HepG2 (cell line): ENCODE data around the gene ZNF384. TPM values are rescaled to one million over a fixed set of nuclear protein-coding genes. Genes with fewer than 3 reads are reported as not detected.

Experiments used
- DNMT3B ChIP-seq: conservative IDR thresholded peaks from 2 replicates; pipeline ENCODE4 v1.6.1; 2016; ENCODE audit warnings: missing biosample characterization, control low read depth
- ESRRA ChIP-seq: sonication (generic); formaldehyde crosslinking; IDR thresholded peaks from 2 replicates; pipeline ENCODE4 v1.5.1; 2020; ENCODE audit warnings: mild to moderate bottlenecking, low read depth, missing genetic modification reagents
- FOXC1 ChIP-seq: sonication (generic); formaldehyde crosslinking; IDR thresholded peaks from 2 replicates; pipeline ENCODE4 v1.8.0; 2022; ENCODE audit warnings: mild to moderate bottlenecking, missing genetic modification reagents, borderline replicate concordance
- GTF2F1 ChIP-seq: fragments of 150-350 bp; IDR thresholded peaks from 2 replicates; pipeline ENCODE4 v1.6.1; 2014; ENCODE audit warnings: low read length
- HES4 ChIP-seq: sonication (generic); formaldehyde crosslinking; IDR thresholded peaks from 2 replicates; pipeline ENCODE4 v1.9.0; 2021; ENCODE audit warnings: mild to moderate bottlenecking, missing genetic modification reagents, borderline replicate concordance
- HMGA1 ChIP-seq: sonication (generic); formaldehyde crosslinking; conservative IDR thresholded peaks from 2 replicates; pipeline ENCODE4 v1.4.0; 2020; ENCODE audit warnings: missing genetic modification reagents
- KDM4B ChIP-seq: sonication (generic); formaldehyde crosslinking; IDR thresholded peaks from 2 replicates; pipeline ENCODE4 v1.4.0; 2020; ENCODE audit warnings: missing genetic modification reagents
- MAF1 ChIP-seq: sonication (generic); formaldehyde crosslinking; IDR thresholded peaks from 2 replicates; pipeline ENCODE4 v1.5.0; 2020; ENCODE audit warnings: missing genetic modification reagents, borderline replicate concordance
- REXO4 ChIP-seq: sonication (generic); formaldehyde crosslinking; IDR thresholded peaks from 2 replicates; pipeline ENCODE4 v1.8.0; 2022; ENCODE audit warnings: missing genetic modification reagents, mild to moderate bottlenecking, borderline replicate concordance
- SIN3A ChIP-seq: IDR thresholded peaks from 2 replicates; pipeline ENCODE4 v1.6.1; 2011; ENCODE audit warnings: low read depth, mild to moderate bottlenecking, control low read depth, low read length, borderline replicate concordance
- SPEN ChIP-seq: sonication (generic); formaldehyde crosslinking; IDR thresholded peaks from 2 replicates; pipeline ENCODE4 v1.5.1; 2020; ENCODE audit warnings: low read depth, mild to moderate bottlenecking, missing genetic modification reagents
- SRSF9 ChIP-seq: fragments of 200-400 bp; formaldehyde crosslinking; IDR thresholded peaks from 2 replicates; pipeline ENCODE4 v1.6.1; 2018; ENCODE audit warnings: borderline replicate concordance, mild to moderate bottlenecking, low read depth, low read length; ENCODE audit not compliant: insufficient read depth, poor library complexity, severe bottlenecking
- ZFAT ChIP-seq: sonication (generic); formaldehyde crosslinking; conservative IDR thresholded peaks from 2 replicates; pipeline ENCODE4 v1.8.1; 2023; ENCODE audit warnings: missing genetic modification reagents, inconsistent platforms
- ZNF180 ChIP-seq: sonication (generic); formaldehyde crosslinking; IDR thresholded peaks from 2 replicates; pipeline ENCODE4 v1.4.0; 2020; ENCODE audit warnings: low read depth, missing genetic modification reagents, borderline replicate concordance
- ZNF430 ChIP-seq: sonication (generic); formaldehyde crosslinking; IDR thresholded peaks from 2 replicates; pipeline ENCODE4 v1.9.0; 2021; ENCODE audit warnings: mild to moderate bottlenecking, missing genetic modification reagents
- ZNF460 ChIP-seq: sonication (generic); formaldehyde crosslinking; IDR thresholded peaks from 2 replicates; pipeline ENCODE4 v1.5.1; 2020; ENCODE audit warnings: missing genetic modification reagents, mild to moderate bottlenecking, borderline replicate concordance
- ZNF615 ChIP-seq: sonication (generic); formaldehyde crosslinking; IDR thresholded peaks from 2 replicates; pipeline ENCODE4 v1.5.0; 2020; ENCODE audit warnings: mild to moderate bottlenecking, missing genetic modification reagents, borderline replicate concordance
- ZNF83 ChIP-seq: sonication (generic); formaldehyde crosslinking; IDR thresholded peaks from 2 replicates; pipeline ENCODE4 v1.4.0; 2020; ENCODE audit warnings: missing genetic modification reagents, mild to moderate bottlenecking, borderline replicate concordance
- ZNF883 ChIP-seq: sonication (generic); formaldehyde crosslinking; IDR thresholded peaks from 2 replicates; pipeline ENCODE4 v1.5.1; 2020; ENCODE audit warnings: mild to moderate bottlenecking, missing genetic modification reagents; ENCODE audit errors: not compliant biosample characterization
- polyA plus RNA-seq, 8 experiments: library from polyadenylated mRNA; depleted of rRNA in 3 of 8; stranded (reverse) in 7 of 8; unstranded in 1 of 8; fragments of >200 nt; fragmentation: Illumina TruSeq in 4 of 8; extraction: Trizol in 4 of 8; gene quantifications; 2 replicates each; pipeline versions ENCODE4 v1.2.1 to v1.2.3, GENCODE V29; 2011 to 2016; ENCODE audit warnings: low read depth in 4 of 8, missing spikeins in 1 of 8, mixed read lengths in 1 of 8; ENCODE audit not compliant: insufficient read depth in 1 of 8
- total RNA-seq, 5 experiments: library from RNA; depleted of rRNA; stranded (reverse); fragments of >200 nt; fragmentation: Illumina TruSeq; extraction: Trizol; gene quantifications; 2 replicates each; pipeline ENCODE4 v1.2.3, GENCODE V29; 2016; ENCODE audit warnings: low read depth in 1 of 5
- TF ChIP-seq, protein P1 (sequence below): sonication (generic); formaldehyde crosslinking; IDR thresholded peaks from 2 replicates; pipeline ENCODE4 v1.5.0; 2020; ENCODE audit warnings: mild to moderate bottlenecking, missing genetic modification reagents
- TF ChIP-seq, protein P2 (sequence below), 2 experiments: sonication (generic) in 1 of 2; formaldehyde crosslinking in 1 of 2; IDR thresholded peaks; 2 replicates each; pipeline versions ENCODE4 v1.5.1 to v1.6.1; 2011 to 2020; ENCODE audit warnings: borderline replicate concordance in 1 of 2, low read depth in 1 of 2, low read length in 1 of 2, mild to moderate bottlenecking in 1 of 2, missing genetic modification reagents in 1 of 2, moderate library complexity in 1 of 2
- TF ChIP-seq, protein P3 (sequence below): sonication (generic); formaldehyde crosslinking; IDR thresholded peaks from 2 replicates; pipeline ENCODE4 v1.4.0; 2020; ENCODE audit warnings: missing genetic modification reagents; ENCODE audit errors: not compliant biosample characterization

Gene ZNF384
- total and polyA plus RNA-seq, 2 of the 13 experiments (the other 11 are each of a cell fraction or from before 2014, with no cell fraction given), result 23.6 to 55.3 TPM

DNA sequence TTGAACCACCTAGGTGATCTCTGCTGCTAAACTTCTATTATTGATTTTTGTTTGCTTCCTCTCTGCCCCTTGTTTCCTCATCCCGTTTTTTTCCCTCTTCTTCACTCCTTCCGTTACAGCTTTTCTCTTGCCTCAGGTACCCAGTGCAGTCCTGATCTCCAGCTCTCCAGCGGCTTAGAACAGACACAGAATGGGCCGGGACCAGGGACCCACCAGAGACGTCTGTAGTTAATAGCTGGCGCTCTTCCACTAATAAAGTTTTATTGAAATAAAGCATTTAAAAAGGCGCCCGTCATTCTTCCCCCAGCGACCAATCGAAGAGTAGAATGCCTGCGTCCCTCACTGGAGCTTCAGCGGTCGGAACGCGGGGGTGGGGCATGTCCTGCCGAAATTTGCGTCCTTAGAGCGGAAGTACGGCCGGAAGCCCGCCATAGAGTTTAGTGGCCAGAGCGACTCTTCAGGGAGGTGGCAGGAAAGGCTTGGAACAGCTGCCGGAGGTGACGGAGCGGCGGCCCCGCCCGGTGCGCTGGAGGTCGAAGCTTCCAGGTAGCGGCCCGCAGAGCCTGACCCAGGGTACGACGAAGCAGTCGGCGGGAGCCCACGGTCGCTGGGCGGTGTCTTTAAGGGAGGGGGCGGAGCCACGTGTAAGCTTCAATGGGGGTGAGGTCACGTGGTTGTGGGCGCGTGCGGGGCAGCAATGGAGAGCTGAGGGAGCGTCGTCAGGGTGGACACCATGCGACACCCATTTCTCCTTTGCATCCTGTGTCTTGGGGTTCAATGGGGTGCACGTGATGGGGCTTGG lies 34.6 kb upstream of the ZNF384 start, which contains the start of gene COPS7A (continued):
- TF ChIP-seq, protein P1, sequence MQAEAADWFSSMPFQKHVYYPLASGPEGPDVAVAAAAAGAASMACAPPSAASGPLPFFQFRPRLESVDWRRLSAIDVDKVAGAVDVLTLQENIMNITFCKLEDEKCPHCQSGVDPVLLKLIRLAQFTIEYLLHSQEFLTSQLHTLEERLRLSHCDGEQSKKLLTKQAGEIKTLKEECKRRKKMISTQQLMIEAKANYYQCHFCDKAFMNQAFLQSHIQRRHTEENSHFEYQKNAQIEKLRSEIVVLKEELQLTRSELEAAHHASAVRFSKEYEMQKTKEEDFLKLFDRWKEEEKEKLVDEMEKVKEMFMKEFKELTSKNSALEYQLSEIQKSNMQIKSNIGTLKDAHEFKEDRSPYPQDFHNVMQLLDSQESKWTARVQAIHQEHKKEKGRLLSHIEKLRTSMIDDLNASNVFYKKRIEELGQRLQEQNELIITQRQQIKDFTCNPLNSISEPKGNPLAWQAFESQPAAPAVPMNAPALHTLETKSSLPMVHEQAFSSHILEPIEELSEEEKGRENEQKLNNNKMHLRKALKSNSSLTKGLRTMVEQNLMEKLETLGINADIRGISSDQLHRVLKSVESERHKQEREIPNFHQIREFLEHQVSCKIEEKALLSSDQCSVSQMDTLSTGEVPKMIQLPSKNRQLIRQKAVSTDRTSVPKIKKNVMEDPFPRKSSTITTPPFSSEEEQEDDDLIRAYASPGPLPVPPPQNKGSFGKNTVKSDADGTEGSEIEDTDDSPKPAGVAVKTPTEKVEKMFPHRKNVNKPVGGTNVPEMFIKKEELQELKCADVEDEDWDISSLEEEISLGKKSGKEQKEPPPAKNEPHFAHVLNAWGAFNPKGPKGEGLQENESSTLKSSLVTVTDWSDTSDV (CRISPR knock-in tag), result peak; percentile 95; the same call in 1 of the 2 replicates
- TF ChIP-seq ZFAT, result no peak
- peak; percentile 80 for TF ChIP-seq ESRRA
- TF ChIP-seq ZNF615 (CRISPR knock-in tag), result peak; percentile 95; the same call in 1 of the 2 replicates
- TF ChIP-seq REXO4 (CRISPR knock-in tag), result 0 out of 2 replicates have a peak, but pooled peaks have one; percentile 74
- TF ChIP-seq ZNF460, result no peak
- TF ChIP-seq HMGA1, result no peak
- TF ChIP-seq ZNF430 (CRISPR knock-in tag), result peak; percentile 87
- TF ChIP-seq ZNF83 (CRISPR knock-in tag), result peak; percentile 77; the same call in 1 of the 2 replicates
- TF ChIP-seq HES4 (CRISPR knock-in tag), result peak; percentile 77; the same call in 1 of the 2 replicates
- no peak for TF ChIP-seq KDM4B (CRISPR knock-in tag)
- TF ChIP-seq GTF2F1, result 0 out of 2 replicates have a peak, but pooled peaks have one; percentile 19
- TF ChIP-seq SRSF9, result no peak
- TF ChIP-seq MAF1 (CRISPR knock-in tag), result 0 out of 2 replicates have a peak, but pooled peaks have one; percentile 90
- peak; percentile 98 for TF ChIP-seq SPEN
- TF ChIP-seq FOXC1 (CRISPR knock-in tag), result peak; percentile 94
- TF ChIP-seq ZNF180, result peak; percentile 33; the same call in 1 of the 2 replicates
- TF ChIP-seq, protein P2, sequence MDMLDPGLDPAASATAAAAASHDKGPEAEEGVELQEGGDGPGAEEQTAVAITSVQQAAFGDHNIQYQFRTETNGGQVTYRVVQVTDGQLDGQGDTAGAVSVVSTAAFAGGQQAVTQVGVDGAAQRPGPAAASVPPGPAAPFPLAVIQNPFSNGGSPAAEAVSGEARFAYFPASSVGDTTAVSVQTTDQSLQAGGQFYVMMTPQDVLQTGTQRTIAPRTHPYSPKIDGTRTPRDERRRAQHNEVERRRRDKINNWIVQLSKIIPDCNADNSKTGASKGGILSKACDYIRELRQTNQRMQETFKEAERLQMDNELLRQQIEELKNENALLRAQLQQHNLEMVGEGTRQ (IDR thresholded peaks at IDR 0.05; ENCODE audit: low read depth, low read length), result peak; percentile 95
- TF ChIP-seq, protein P2 (CRISPR knock-in tag; IDR thresholded peaks at IDR 0.05; ENCODE audit: borderline replicate concordance), result peak; percentile 89
- TF ChIP-seq, protein P3, sequence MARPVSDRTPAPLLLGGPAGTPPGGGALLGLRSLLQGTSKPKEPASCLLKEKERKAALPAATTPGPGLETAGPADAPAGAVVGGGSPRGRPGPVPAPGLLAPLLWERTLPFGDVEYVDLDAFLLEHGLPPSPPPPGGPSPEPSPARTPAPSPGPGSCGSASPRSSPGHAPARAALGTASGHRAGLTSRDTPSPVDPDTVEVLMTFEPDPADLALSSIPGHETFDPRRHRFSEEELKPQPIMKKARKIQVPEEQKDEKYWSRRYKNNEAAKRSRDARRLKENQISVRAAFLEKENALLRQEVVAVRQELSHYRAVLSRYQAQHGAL (CRISPR knock-in tag), result peak; percentile 74
- TF ChIP-seq ZNF883 (CRISPR knock-in tag), result peak; percentile 92
- TF ChIP-seq DNMT3B (CRISPR knock-in tag), result peak; percentile 81
- TF ChIP-seq SIN3A, result peak; percentile 86; the same call in 1 of the 2 replicates
